ENCODE data around the gene PRSS16. TPM values are rescaled to one million over a fixed set of nuclear protein-coding genes. Genes with fewer than 3 reads are reported as not detected.
"Not testable (repeated sequence)": the region's sequence is repeated elsewhere in the genome, so short reads cannot be mapped to it uniquely, and the experiment has no call there.

PRSS16 gene
- total RNA-seq, 1 donor from 2014 or later = not detected

DNA sequence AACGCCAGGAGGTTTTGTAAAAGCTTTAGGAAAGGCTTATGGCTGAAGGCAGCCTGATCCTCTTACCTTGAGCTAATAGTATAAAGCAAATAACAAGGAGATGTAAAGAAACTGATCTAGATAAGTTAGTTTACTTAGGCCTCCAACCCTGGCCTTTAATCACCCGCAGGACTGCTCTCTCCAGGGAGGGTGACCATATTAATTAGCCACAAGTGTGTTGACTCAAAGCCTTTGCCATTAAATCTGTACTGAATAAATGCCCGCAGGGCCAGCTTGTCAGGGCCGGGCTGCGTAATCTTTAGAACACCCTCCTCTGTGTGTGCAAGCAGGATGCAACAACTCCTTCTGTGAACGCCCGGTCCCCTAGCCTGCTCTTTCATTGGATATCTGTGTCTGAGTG, 6.1 kb upstream of the PRSS16 start:
- intact Hi-C loops (cut with DNase I) = no loop called here
- DNase-seq (ENCODE audit: low spot score) = no peak

- intact Hi-C loops (cut with DNase I) = no loop called here
Measured at GRCh38 chr6:27242589-27243265, 4.8 kb upstream of the PRSS16 start.

DNA sequence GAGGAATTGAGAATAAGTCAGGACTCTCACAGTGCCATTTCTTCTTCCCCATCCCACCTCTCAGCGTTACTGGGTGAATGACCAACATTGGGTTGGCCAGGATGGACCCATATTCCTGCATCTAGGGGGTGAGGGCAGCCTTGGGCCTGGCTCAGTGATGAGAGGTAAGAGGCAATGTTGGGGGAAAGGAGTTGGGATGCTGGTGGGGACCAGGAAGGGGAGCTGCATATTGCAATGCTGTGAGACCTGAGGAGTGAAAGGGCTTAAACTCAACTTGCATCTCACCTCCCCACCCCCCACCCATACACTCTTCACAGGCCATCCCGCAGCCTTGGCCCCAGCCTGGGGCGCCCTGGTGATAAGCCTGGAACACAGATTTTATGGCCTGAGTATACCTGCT, 1.3 kb downstream of the PRSS16 start:
- no peak for DNase-seq (ENCODE audit: low spot score)
- intact Hi-C loops (cut with DNase I) = no loop called here

More at GRCh38 chr6:27242589-27243265, 4.8 kb upstream of the PRSS16 start:
- no peak for DNase-seq (ENCODE audit: low spot score)

- intact Hi-C loops (cut with DNase I) = no loop called here
- DNase-seq (ENCODE audit: low spot score) = no peak
Measured at GRCh38 chr6:27250277-27251111, 3.0 kb downstream of the PRSS16 start.

DNA sequence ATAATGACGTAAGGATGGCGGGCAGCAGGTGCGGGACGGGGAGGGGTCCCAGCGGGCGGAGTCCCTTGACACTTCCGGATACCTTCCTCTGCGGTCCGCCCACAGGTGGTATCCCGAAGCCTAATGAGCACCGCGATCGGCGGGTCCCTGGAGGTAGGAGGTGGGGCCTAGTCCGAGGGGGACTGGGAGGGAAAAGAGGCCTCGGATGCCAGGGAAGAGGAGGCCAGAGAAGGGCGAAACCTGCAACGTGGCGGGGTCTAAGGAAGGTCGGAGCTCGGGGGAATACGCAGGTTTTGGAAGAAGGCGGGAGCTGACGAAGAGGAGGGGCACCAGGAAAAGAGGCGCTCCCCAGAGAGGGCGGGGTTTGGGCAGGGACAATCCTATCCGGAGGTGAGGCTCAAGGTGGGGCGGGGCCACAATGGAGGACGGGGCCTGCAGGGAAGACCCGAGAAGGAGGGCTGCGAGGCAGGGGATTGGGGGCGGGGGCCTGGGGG, 3.7 kb downstream of the PRSS16 start:
- intact Hi-C loops (cut with DNase I) = no loop called here
- no peak for DNase-seq (ENCODE audit: low spot score)

DNA sequence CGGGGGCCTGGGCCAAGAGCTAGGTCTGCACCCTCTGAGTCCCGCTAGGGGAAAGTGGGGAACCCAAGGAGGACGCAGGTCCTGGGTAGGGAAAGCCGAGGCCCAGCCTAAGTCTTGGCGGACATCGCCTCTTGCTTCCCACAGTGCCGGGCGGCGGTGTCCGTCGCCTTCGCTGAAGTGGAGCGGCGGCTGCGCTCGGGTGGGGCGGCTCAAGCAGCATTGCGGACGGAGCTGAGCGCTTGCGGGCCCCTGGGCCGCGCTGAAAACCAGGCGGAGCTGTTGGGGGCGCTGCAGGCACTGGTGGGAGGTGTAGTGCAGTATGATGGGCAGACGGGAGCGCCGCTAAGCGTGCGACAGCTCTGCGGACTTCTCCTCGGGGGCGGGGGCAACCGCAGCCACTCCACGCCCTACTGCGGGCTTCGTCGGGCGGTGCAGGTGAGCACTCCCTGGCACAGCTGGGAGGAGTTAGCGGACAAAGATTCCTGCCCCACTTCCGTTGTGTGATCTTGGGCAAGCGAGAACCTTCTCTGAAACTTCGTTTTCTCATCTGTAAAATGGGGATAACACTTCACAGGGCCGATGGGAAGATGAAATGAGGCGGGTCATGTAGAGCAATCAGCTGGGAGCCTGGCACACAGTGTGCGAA, 4.2 kb downstream of the PRSS16 start:
- intact Hi-C loops (cut with DNase I) = no loop called here

DNA sequence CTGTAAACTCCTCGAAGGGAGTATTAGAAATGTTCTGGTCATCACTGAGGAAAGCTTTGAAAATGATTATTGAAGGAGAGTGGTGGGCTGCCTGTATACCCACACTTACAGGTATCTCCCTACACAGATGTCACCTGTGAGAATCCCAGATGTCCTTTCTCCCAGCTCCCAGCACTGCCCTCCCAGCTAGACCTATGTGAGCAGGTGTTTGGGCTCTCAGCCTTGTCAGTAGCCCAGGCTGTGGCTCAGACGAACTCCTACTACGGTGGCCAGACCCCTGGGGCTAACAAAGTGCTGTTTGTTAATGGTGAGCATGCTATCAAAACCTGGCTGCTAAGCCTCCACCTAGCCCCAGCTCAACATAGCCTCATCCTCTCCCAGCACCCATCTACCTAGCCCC, 7.1 kb downstream of the PRSS16 start:
- intact Hi-C loops (cut with DNase I) = no loop called here
- DNase-seq (ENCODE audit: low spot score) = no peak

More for the DNA sequence above, 4.2 kb downstream of the PRSS16 start:
- DNase-seq (ENCODE audit: low spot score) = no peak

- no peak for DNase-seq (ENCODE audit: low spot score)
- intact Hi-C loops (cut with DNase I) = no loop called here
Measured at GRCh38 chr6:27255866-27256265, 8.4 kb downstream of the PRSS16 start.

- intact Hi-C loops (cut with DNase I) = no loop called here
- no peak for DNase-seq (ENCODE audit: low spot score)
Measured at GRCh38 chr6:27260369-27260768, 12.9 kb downstream of the PRSS16 start.

DNA sequence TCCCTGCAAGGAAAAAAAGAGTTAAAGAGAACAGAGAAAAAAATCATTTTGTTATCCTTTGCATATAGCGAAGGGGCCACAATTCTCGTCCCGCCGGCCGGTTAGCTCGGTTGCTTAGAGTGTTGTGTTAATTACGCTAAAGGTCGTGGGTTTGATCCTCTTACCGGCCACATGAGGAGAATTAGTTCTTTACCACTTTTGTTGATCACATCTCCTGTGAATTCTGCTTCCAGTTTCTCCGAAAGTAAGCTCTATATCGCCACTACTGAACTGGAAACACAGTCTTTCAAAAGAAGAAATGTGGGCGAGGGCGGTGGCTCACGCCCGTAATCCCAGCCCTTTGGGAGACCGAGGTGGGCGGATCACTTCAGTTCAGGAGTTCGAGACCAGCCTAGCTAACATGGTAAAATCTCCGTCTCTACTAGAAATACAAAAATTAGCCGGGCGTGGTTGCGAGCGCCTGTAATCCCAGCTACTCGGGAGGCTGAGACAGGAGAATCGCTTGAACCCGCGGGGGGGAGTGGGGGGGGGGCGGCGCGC, 13.4 kb downstream of the PRSS16 start:
- no peak for DNase-seq (ENCODE audit: low spot score)
- intact Hi-C loops (cut with DNase I) = no loop called here

DNA sequence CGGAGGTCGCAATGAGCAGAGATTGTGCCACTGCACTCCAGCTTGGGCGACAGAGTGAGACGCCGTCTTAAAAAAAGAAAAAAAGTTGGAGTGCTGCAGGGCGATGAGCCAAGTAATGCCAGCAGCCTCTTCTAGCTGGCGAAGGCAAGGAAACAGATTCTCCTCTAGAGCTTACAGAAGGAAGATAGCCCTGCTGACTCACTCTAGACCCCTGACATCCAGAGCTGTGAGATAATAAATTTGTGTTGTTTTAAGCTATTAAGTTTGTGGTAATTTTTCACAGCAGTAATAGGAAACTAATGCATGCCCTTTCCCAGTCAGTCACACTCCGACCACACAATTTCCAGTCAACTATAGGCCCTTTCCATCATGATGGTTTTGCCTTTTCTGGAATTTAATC, 16.4 kb downstream of the PRSS16 start:
- intact Hi-C loops (cut with DNase I) = no loop called here
- no peak for DNase-seq (ENCODE audit: low spot score)

GRCh38 chr6:27267003-27267402, 19.5 kb downstream of the PRSS16 start:
- intact Hi-C loops (cut with DNase I) = not testable (repeated sequence)

DNA sequence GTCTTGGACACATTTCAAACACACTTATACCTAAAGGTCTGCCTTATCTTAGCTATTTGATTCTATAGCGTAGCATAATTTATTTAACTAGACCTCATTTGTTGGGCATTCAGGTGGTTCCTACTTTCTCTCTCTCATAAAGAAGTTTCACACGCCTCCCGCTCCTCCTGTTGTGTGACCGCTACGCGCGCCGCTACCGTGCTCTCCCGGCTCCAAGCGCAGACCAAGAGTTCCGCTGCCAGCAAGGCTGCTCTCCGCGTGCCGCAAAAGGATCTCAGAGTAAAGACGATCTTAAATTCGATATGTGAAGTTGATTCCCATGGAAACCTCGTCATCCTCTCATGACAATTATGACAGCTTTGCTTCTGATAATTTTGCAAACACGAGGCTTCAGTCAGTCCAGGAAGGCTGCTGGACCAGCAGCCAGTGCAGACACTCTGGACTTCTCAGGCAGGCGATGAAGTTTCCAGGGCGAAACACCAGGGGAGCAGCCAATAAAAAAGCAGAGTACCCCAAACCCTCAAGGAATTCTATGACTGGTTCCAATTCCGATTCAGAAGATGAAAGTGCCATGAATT, 20.4 kb downstream of the PRSS16 start:
- no peak for DNase-seq (ENCODE audit: low spot score)
- intact Hi-C loops (cut with DNase I) = no loop called here

More at GRCh38 chr6:27267003-27267402, 19.5 kb downstream of the PRSS16 start:
- DNase-seq (ENCODE audit: low spot score) = not testable (repeated sequence)

GRCh38 chr6:27268803-27269202, 21.3 kb downstream of the PRSS16 start:
- DNase-seq (ENCODE audit: low spot score) = no peak
- intact Hi-C loops (cut with DNase I) = no loop called here

- intact Hi-C loops (cut with DNase I) = no loop called here
- no peak for DNase-seq (ENCODE audit: low spot score)
Measured at GRCh38 chr6:27273783-27274182, 26.3 kb downstream of the PRSS16 start.

DNA sequence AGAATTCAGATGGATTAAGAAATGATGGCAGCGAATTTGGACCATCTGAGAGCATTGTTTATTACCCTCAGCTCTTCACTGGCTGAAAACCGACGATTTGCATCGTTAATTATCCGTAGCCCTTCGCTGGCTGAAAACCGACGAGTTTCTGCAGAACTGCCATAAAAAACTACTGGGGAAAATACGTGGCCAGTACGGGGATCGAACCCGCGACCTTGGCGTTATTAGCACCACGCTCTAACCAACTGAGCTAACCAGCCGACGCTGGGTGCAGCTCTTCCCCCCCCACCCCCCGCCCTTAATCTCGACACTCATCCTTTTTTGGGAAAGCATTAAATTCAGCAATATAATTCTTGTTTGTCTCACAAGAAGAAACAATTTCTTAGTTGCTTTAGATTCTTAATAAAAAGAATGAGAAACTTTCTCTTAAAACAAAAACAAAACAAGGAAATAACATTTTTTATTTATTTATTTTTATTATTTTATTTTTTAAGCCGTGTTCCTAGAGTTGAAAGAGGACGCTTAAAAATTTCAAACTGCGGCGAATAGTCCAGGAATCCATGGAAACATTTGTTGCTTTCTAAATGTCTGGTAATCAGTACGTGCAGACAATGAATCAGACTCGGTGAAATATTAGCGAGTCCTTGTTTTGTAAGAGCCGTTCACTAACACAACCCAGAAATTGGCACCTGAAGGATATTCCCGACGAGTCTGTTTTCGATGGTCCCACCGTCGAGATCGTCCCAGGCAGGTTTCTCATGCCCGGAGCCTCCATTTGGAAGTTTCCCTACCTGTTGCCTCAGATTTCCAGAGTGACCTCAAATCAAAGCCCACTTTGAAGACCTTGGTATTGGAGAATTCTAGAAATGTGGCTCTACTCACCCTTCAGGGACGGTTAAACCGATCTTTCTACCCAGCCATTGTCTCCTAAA, 27.8 kb downstream of the PRSS16 start:
- no peak for DNase-seq (ENCODE audit: low spot score)
- intact Hi-C loops (cut with DNase I) = no loop called here

DNA sequence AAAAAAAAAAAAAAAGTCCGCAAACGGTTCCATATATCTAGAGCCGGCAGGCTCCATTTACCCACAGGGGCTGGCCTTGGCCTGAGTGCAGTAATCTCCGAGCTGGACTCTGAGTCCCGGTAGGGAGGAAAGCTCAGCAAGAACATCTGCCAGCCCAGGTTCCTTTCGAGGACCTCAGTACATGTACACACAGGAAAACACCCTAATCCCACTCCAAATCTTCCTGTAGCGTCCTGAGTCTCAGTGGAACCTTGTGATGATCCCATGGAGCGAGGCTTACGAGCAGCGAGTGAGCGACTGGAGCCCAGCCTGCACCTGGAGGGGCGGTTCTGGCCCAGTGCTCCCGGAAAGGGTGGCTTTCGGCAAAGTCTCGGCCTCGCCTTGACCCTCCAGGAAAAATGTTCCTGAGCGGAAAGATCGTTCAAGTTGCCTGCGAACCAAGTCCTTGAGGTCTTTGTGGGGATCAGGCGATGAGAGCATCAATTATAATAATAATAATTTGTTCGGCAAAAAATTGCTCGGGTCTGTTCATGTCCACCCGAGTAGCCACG, 32.1 kb downstream of the PRSS16 start:
- no peak for DNase-seq (ENCODE audit: low spot score)
- intact Hi-C loops (cut with DNase I) = no loop called here

DNA sequence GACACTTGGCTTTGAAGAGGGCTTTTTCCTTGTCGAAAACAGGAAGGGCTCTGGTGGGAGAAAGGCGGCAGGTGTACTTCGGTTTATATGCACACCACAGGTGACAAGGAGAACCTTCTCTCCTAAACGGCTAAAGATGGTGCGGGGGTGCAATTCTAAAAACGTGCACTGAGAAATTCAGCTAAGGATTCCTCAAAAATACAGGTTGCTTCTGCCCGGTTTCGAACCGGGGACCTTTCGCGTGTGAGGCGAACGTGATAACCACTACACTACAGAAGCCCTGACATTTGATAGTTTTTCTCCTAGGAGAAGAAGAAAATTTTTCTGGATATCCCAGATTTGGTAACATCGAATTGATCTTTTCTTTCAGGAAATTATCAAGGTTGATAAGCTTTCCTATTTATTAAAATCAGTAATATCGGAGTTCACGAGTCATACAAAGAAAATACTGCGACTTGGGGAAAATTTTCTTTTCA, 32.6 kb downstream of the PRSS16 start:
- intact Hi-C loops (cut with DNase I) = no loop called here
- no peak for DNase-seq (ENCODE audit: low spot score)

All from cardiac septum (tissue), 1 donor.